ENCODE results near the gene RNASEH2A. TPM values are rescaled to one million over a fixed set of nuclear protein-coding genes. Genes with fewer than 3 reads are reported as not detected.

Gene RNASEH2A
- total RNA-seq, 1 experiment from 2014 or later: 79.5 TPM

DNA sequence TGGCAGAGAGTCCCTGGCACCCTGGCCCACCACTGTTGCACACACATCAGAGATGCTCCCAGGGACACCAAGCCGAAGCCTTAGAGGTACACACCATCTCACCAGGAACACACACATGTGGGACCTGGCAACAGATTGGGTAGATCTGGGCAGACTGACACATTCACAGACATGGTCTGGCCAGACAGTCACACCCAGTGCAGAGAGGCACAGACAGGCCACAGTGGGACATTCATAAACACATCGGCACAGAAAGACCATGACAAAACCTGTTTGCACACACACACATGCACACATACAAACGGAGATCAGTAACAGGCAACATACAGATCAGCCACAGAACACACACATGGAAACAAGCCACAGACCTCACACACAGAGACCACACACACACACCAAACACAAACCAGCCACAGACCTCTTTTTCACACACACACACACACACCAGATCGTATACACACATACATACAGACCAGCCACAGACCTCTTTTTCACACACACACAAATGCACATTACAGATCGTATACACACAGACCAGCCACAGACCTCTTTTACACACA lies 21.4 kb upstream of the RNASEH2A start:
- H2AK5ac ChIP-seq (ENCODE audit: insufficient read length, low read length): no peak overlapping the region
- peaks cover 6% of the 10 kb centered on the region for H3K4me1 ChIP-seq (ENCODE audit: insufficient read depth, low read length)
- no peaks in the 10 kb centered on the region for H3K9me3 Mint-ChIP-seq
- no peak overlapping the region for H3T11ph ChIP-seq (ENCODE audit: low read length)
- no peak overlapping the region for H3K27ac Mint-ChIP-seq
- no peaks in the 10 kb centered on the region; the same call in 1 of the 2 replicates for H3K27me3 Mint-ChIP-seq (ENCODE audit: low read depth)
- H4K8ac ChIP-seq (replicated peaks; ENCODE audit: insufficient read length, low read depth, low read length): no peak overlapping the region
- H3K36me3 Mint-ChIP-seq (ENCODE audit: insufficient read depth in 1 of 3, low read depth in 3 of 3): no peaks in the 10 kb centered on the region
- H2BK5ac ChIP-seq (ENCODE audit: insufficient read length, low read length): no peak overlapping the region
- WGBS (ENCODE audit: extremely low coverage, insufficient read length, low lambda C conversion rate): no CpG with 5 or more reads among the region's 5 CpGs
- no peak overlapping the region for H3K4me3 Mint-ChIP-seq
- H2BK12ac ChIP-seq (ENCODE audit: insufficient read length, low read depth, low read length): no peak overlapping the region
- no peaks in the 10 kb centered on the region for H3K79me2 ChIP-seq (ENCODE audit: insufficient read depth, low read length)
- H3K23me2 ChIP-seq (ENCODE audit: insufficient read length, low read depth, low read length, poor library complexity, severe bottlenecking): peaks cover 14% of the 10 kb centered on the region
- TF ChIP-seq, protein P1, sequence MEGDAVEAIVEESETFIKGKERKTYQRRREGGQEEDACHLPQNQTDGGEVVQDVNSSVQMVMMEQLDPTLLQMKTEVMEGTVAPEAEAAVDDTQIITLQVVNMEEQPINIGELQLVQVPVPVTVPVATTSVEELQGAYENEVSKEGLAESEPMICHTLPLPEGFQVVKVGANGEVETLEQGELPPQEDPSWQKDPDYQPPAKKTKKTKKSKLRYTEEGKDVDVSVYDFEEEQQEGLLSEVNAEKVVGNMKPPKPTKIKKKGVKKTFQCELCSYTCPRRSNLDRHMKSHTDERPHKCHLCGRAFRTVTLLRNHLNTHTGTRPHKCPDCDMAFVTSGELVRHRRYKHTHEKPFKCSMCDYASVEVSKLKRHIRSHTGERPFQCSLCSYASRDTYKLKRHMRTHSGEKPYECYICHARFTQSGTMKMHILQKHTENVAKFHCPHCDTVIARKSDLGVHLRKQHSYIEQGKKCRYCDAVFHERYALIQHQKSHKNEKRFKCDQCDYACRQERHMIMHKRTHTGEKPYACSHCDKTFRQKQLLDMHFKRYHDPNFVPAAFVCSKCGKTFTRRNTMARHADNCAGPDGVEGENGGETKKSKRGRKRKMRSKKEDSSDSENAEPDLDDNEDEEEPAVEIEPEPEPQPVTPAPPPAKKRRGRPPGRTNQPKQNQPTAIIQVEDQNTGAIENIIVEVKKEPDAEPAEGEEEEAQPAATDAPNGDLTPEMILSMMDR (conservative IDR thresholded peaks at IDR 0.05): no peak
- DNase-seq: no peak
- H3K4me2 ChIP-seq (ENCODE audit: insufficient read depth, insufficient read length, low read length): no peak overlapping the region
- H3K4me1 Mint-ChIP-seq: peaks cover 20 to 23% of the 10 kb centered on the region in 2 experiments
- no peak overlapping the region for H3K18ac ChIP-seq (ENCODE audit: insufficient read length, low read depth, low read length)
- no peak overlapping the region for H3K27ac ChIP-seq (ENCODE audit: insufficient read length, low read depth, low read length)
- no peak overlapping the region for H4K5ac ChIP-seq (ENCODE audit: insufficient read length, low read depth, low read length)
- no peak overlapping the region for H3K14ac ChIP-seq (ENCODE audit: insufficient read depth, low read length)
- H4K91ac ChIP-seq (ENCODE audit: insufficient read length, low read depth, low read length): no peak overlapping the region
- no peaks in the 10 kb centered on the region for H3K79me1 ChIP-seq (ENCODE audit: insufficient read depth, low read depth, low read length, poor library complexity, severe bottlenecking)
- H2BK15ac ChIP-seq (ENCODE audit: low read depth, low read length): no peak overlapping the region
- no peaks in the 10 kb centered on the region for H3K27me3 ChIP-seq (ENCODE audit: insufficient read depth, low read length)
- no peaks in the 10 kb centered on the region for H4K20me1 ChIP-seq (ENCODE audit: control insufficient read depth, insufficient read depth, insufficient read length)
- no peak overlapping the region for H3K4ac ChIP-seq (ENCODE audit: low read depth, low read length)
- no peak overlapping the region for H2AFZ ChIP-seq (ENCODE audit: low read length)
- no peak overlapping the region for H2BK20ac ChIP-seq (ENCODE audit: low read depth, low read length, poor library complexity, severe bottlenecking)
- no peak overlapping the region for H3K23ac ChIP-seq (ENCODE audit: insufficient read length, low read depth, low read length)
- H2BK120ac ChIP-seq (ENCODE audit: low read depth, low read length, poor library complexity, severe bottlenecking): no peak overlapping the region
- H3K9ac ChIP-seq (ENCODE audit: extremely low read depth, insufficient read length, low read length): no peak overlapping the region
- no peaks in the 10 kb centered on the region for H3K9me3 ChIP-seq (ENCODE audit: control insufficient read depth, low read depth, low read length)
- no peak overlapping the region for H3K56ac ChIP-seq (ENCODE audit: insufficient read length, low read depth, low read length)
